ENCODE results near the gene EPPIN. TPM values are rescaled to one million over a fixed set of nuclear protein-coding genes. Genes with fewer than 3 reads are reported as not detected.

Gene EPPIN
- polyA plus RNA-seq, 1 donor = not detected

DNA sequence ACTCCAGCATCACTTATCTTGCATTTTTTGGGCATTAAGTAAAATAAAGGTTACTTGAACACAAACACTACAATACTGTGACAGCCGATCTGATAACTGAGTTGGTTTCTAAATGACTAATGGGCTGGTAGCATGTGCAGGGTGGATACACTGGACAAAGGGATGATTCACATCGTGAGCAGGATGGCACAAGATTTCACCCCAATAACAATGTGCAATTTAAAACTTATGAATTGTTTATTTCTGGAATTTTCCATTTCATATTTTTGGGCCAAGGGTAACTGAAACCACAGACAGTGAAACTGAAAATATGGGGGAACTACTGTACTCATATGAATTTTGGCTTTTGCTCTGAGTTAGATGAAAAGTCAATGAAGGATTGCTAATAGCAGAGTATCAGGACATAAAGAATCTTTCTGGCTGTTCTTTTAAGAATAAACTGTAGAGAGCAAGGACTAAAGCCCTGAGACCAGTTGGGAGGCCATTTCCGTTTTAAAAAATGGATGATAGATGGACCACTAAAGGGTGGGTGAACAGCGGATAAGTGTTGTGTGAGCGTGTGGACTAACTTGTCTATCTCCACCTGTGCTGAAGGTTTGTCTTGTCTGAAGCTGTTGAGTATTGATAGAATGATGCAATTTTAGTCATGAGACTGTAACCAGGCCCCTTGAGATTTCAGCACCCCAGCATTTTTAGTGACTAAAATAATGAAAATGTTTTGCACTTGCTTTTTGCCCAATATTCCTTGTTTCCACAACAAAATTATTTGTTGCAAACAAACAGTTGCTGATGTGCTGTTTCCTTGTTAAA lies 40.0 kb downstream of the EPPIN start:
- DNase-seq = no peak
- no peaks in the 10 kb centered on the region for H3K36me3 ChIP-seq (ENCODE audit: control insufficient read depth, insufficient read depth, low read length)
- no peak overlapping the region for H3K4me3 ChIP-seq (ENCODE audit: low read length)
- H3K27me3 ChIP-seq (ENCODE audit: control insufficient read depth, insufficient read depth, low read length) = peaks cover 2% of the 10 kb centered on the region
- H3K4me1 ChIP-seq (ENCODE audit: control insufficient read depth, insufficient read depth, low read length) = no peaks in the 10 kb centered on the region
- WGBS (ENCODE audit: insufficient coverage, low lambda C conversion rate) = no CpG with 5 or more reads among the region's 5 CpGs
- no peak overlapping the region for H3K27ac ChIP-seq (ENCODE audit: low read length)
- no peaks in the 10 kb centered on the region for H3K9me3 ChIP-seq (ENCODE audit: control insufficient read depth, low read depth, low read length)

DNA sequence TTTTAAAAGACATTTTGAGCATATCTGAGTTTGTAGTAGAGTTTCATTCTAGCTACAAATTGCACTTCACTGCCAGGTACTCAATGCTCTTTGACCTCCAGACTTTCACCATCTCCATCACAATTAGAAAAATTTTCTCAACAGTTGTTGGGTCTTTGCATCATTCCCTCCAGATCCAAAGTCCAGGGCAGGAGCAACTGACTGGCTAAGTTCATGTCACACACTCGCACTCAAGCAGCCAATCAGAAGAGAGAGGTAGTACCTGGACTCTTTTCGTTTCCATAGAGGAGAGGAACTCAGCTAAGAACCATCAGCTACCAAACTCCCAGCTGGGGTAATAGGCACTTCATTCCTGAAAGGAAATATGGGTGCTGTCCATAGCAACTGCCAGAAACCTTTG lies 40.8 kb downstream of the EPPIN start:
- WGBS (ENCODE audit: insufficient coverage, low lambda C conversion rate) = no CpG with 5 or more reads among the region's 2 CpGs
- H3K4me3 ChIP-seq (ENCODE audit: low read length) = no peak overlapping the region
- peak; percentile 2 to 22 for DNase-seq
- H3K36me3 ChIP-seq (ENCODE audit: control insufficient read depth, insufficient read depth, low read length) = no peaks in the 10 kb centered on the region
- H3K4me1 ChIP-seq (ENCODE audit: control insufficient read depth, insufficient read depth, low read length) = no peaks in the 10 kb centered on the region
- H3K27me3 ChIP-seq (ENCODE audit: control insufficient read depth, insufficient read depth, low read length) = peaks cover 2% of the 10 kb centered on the region
- H3K27ac ChIP-seq (ENCODE audit: low read length) = no peak overlapping the region
- no peaks in the 10 kb centered on the region for H3K9me3 ChIP-seq (ENCODE audit: control insufficient read depth, low read depth, low read length)

DNA sequence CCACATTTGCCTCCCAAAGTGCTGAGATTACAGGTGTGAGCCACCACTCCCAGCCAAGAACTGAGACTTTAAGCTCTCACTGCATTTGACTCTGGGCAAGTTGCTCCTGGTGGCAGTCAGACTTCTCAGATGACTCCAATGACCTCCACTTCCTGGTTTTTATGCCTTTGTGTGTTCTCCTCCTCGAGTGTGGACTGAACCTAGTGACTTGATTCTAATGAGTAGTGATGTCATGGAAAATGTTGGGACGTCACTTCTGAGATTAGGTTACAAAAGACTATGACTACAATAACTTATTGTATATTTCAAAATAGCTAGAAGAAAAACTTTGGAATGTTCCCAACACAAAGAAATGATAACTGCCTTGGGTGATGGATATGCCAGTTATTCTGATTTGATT lies 43.8 kb downstream of the EPPIN start:
- WGBS (ENCODE audit: insufficient coverage, low lambda C conversion rate) = 80% methylated on average over 1 of the region's 2 CpGs
- no peaks in the 10 kb centered on the region for H3K27me3 ChIP-seq (ENCODE audit: control insufficient read depth, insufficient read depth, low read length)
- no peak overlapping the region for H3K27ac ChIP-seq (ENCODE audit: low read length)
- no peaks in the 10 kb centered on the region for H3K36me3 ChIP-seq (ENCODE audit: control insufficient read depth, insufficient read depth, low read length)
- no peak for DNase-seq
- no peaks in the 10 kb centered on the region for H3K9me3 ChIP-seq (ENCODE audit: control insufficient read depth, low read depth, low read length)
- H3K4me3 ChIP-seq (ENCODE audit: low read length) = no peak overlapping the region
- no peaks in the 10 kb centered on the region for H3K4me1 ChIP-seq (ENCODE audit: control insufficient read depth, insufficient read depth, low read length)

DNA sequence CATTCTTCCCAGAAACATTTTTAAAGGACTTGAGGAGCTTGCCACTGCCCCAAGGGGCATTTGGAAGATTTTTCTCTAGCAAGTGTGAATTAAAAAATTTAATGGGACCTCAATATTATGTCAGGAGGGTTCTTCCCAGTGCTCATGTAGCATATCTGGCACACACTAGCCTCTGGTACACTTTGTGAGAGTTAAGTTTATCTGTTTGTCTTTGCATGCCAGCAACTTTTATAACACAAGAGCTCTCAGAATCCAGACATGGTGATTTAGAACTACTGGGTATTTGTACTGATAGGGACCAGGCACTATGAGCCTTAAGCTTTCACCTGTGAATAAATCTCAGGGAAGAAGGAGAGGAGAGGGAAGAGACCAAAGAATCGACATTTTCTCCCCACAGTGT lies 44.6 kb downstream of the EPPIN start:
- no peak overlapping the region for H3K4me3 ChIP-seq (ENCODE audit: low read length)
- H3K27ac ChIP-seq (ENCODE audit: low read length) = no peak overlapping the region
- no peaks in the 10 kb centered on the region for H3K9me3 ChIP-seq (ENCODE audit: control insufficient read depth, low read depth, low read length)
- no peaks in the 10 kb centered on the region for H3K4me1 ChIP-seq (ENCODE audit: control insufficient read depth, insufficient read depth, low read length)
- no CpG with 5 or more reads among the region's 1 CpG for WGBS (ENCODE audit: insufficient coverage, low lambda C conversion rate)
- no peaks in the 10 kb centered on the region for H3K27me3 ChIP-seq (ENCODE audit: control insufficient read depth, insufficient read depth, low read length)
- no peak for DNase-seq
- no peaks in the 10 kb centered on the region for H3K36me3 ChIP-seq (ENCODE audit: control insufficient read depth, insufficient read depth, low read length)

DNA sequence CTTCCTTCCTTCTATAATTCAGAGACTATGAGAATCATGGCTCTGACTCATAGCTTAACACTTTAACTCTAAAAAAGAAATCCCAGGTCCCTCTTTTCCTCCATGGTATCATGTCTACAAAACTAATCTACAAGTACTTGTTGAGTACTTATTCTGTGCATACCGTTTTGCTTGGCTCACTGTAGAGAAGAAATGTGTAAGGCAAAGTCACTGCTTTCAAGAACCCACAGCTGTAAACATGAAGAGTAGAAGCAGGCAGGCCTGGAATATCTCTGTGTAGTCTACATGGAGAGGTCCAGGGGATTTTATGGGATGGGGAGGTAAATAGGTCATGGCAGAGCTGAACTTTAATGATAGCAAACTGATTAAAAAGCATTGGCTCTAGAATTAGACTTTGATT lies 45.6 kb downstream of the EPPIN start:
- Histone ChIP-seq H3K27me3 (ENCODE audit: control insufficient read depth, insufficient read depth, low read length) (peaks cover 5% of the 10 kb centered on the region), H3K36me3 (ENCODE audit: control insufficient read depth, insufficient read depth, low read length) (no peaks in the 10 kb centered on the region), H3K4me1 (ENCODE audit: control insufficient read depth, insufficient read depth, low read length) (no peaks in the 10 kb centered on the region), H3K27ac (ENCODE audit: low read length) (no peak overlapping the region), H3K4me3 (ENCODE audit: low read length) (no peak overlapping the region), H3K9me3 (ENCODE audit: control insufficient read depth, low read depth, low read length) (no peaks in the 10 kb centered on the region)
- 60% methylated on average over 1 of the region's 1 CpG for WGBS (ENCODE audit: insufficient coverage, low lambda C conversion rate)
- no peak for DNase-seq

DNA sequence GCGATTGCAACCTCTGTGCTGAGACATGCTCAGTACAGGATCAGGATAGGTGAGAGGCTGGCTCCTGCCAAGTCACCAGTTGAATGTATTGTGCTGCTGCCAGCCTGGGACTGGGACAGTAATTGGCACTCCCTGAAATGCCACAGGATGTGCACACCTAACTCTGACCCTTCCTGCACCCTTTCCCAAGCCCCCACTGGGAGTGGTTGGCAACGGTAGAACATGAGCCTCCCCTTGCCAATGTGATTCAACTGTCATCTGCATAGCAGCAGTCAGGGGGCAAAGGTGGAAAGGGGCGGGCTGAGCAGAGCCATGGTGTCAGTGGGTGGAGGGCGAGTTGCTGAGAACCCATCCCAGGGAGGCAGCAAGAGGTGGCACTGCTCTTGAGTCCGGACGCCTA lies 47.2 kb downstream of the EPPIN start:
- Histone ChIP-seq H3K27me3 (ENCODE audit: control insufficient read depth, insufficient read depth, low read length) (peaks cover 7% of the 10 kb centered on the region), H3K9me3 (ENCODE audit: control insufficient read depth, low read depth, low read length) (no peaks in the 10 kb centered on the region), H3K27ac (ENCODE audit: low read length) (no peak overlapping the region), H3K4me1 (ENCODE audit: control insufficient read depth, insufficient read depth, low read length) (no peaks in the 10 kb centered on the region), H3K36me3 (ENCODE audit: control insufficient read depth, insufficient read depth, low read length) (no peaks in the 10 kb centered on the region), H3K4me3 (ENCODE audit: low read length) (no peak overlapping the region)
- peak; percentile 17 to 54 for DNase-seq
- WGBS (ENCODE audit: insufficient coverage, low lambda C conversion rate) = no CpG with 5 or more reads among the region's 6 CpGs

DNA sequence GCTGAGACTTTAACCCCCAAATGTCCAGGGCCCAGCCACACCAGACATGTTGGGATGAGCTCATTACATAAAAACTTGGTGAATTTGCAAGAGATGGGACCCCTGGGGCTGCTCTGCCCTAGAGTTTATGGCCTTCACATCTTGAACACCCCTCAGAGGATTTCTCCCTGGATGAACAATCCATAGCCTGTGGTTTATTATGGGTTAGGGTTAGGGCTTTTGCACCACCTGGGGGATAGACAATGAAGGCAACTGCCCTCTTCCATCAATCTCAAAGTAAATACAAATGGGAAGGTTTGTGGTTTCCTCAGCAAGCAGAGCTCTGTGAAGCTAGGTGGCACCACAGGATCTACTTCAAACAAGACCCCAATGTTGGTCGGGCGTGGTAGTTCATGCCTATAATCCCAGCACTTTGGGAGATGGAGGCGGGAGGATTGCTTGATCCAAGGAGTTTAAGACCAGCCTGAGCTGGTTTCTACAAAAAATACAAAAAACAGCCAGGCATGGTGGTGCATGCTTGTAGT lies 49.2 kb downstream of the EPPIN start:
- Histone ChIP-seq H3K4me3 (ENCODE audit: low read length) (no peak overlapping the region), H3K27me3 (ENCODE audit: control insufficient read depth, insufficient read depth, low read length) (peaks cover 7% of the 10 kb centered on the region), H3K9me3 (ENCODE audit: control insufficient read depth, low read depth, low read length) (no peaks in the 10 kb centered on the region), H3K27ac (ENCODE audit: low read length) (no peak overlapping the region), H3K4me1 (ENCODE audit: control insufficient read depth, insufficient read depth, low read length) (no peaks in the 10 kb centered on the region), H3K36me3 (ENCODE audit: control insufficient read depth, insufficient read depth, low read length) (no peaks in the 10 kb centered on the region)
- WGBS (ENCODE audit: insufficient coverage, low lambda C conversion rate) = no CpG with 5 or more reads among the region's 3 CpGs
- no peak for DNase-seq

DNA sequence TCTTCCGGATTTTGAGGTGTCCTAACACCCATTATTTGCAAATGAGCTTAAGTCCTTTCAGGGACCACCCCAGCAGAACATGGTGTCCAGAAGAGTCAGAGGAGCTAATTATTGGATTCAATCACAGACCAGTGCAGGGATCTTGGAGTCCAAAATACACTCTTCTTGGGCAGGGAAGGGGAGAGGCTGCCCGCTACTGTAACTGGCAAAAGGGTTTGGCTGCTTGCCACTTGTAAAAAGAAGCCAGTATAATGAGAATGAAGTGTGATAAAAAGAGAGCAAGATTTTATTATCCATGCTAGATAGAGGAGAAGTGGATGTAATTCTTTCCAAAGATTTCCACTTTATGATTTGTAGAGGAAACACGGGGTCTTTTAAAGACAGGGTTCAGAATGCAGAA lies 51.0 kb downstream of the EPPIN start:
- no peaks in the 10 kb centered on the region for H3K36me3 ChIP-seq (ENCODE audit: control insufficient read depth, insufficient read depth, low read length)
- peaks cover 7% of the 10 kb centered on the region for H3K27me3 ChIP-seq (ENCODE audit: control insufficient read depth, insufficient read depth, low read length)
- no peaks in the 10 kb centered on the region for H3K9me3 ChIP-seq (ENCODE audit: control insufficient read depth, low read depth, low read length)
- no peak overlapping the region for H3K27ac ChIP-seq (ENCODE audit: low read length)
- no peaks in the 10 kb centered on the region for H3K4me1 ChIP-seq (ENCODE audit: control insufficient read depth, insufficient read depth, low read length)
- no peak for DNase-seq
- WGBS (ENCODE audit: insufficient coverage, low lambda C conversion rate) = no CpG with 5 or more reads among the region's 3 CpGs
- no peak overlapping the region for H3K4me3 ChIP-seq (ENCODE audit: low read length)

DNA sequence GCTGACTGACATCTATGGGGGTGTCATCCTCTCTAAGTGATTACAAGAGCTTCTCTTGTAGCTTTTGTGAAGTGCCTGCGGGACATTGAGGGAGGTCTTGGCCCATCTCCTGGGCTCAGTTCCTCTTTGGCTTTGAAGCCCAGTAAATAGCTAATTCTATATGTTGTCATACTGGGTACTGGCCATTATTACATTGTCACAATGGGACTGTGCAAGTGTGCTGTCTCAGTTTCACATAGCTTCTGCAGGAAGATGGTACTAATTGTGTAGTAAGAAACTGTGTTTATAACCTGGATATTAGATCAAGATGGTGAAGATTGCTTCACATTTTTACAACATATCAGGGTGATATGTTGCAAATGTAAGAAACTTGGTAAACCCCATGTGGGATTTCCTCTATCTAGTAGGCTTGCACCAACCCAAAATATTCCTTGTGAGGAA lies 51.7 kb downstream of the EPPIN start:
- WGBS (ENCODE audit: insufficient coverage, low lambda C conversion rate) = no CpG with 5 or more reads among the region's 1 CpG
- no peaks in the 10 kb centered on the region for H3K9me3 ChIP-seq (ENCODE audit: control insufficient read depth, low read depth, low read length)
- H3K27ac ChIP-seq (ENCODE audit: low read length) = no peak overlapping the region
- H3K4me3 ChIP-seq (ENCODE audit: low read length) = no peak overlapping the region
- DNase-seq = no peak
- H3K36me3 ChIP-seq (ENCODE audit: control insufficient read depth, insufficient read depth, low read length) = no peaks in the 10 kb centered on the region
- peaks cover 7% of the 10 kb centered on the region for H3K27me3 ChIP-seq (ENCODE audit: control insufficient read depth, insufficient read depth, low read length)
- H3K4me1 ChIP-seq (ENCODE audit: control insufficient read depth, insufficient read depth, low read length) = no peaks in the 10 kb centered on the region

All from large intestine (tissue), 3 donors.